GM21825 (cell line): ENCODE measurements around the gene SPSB3.

Experiments
- ATAC-seq: cut with Tn5 transposase; IDR thresholded peaks from one replicate; pipeline ENCODE4 v1.9.1; 2021; ENCODE audit warnings: mild to moderate bottlenecking, moderate library complexity; ENCODE audit not compliant: unreplicated experiment

The SPSB3 gene

DNA sequence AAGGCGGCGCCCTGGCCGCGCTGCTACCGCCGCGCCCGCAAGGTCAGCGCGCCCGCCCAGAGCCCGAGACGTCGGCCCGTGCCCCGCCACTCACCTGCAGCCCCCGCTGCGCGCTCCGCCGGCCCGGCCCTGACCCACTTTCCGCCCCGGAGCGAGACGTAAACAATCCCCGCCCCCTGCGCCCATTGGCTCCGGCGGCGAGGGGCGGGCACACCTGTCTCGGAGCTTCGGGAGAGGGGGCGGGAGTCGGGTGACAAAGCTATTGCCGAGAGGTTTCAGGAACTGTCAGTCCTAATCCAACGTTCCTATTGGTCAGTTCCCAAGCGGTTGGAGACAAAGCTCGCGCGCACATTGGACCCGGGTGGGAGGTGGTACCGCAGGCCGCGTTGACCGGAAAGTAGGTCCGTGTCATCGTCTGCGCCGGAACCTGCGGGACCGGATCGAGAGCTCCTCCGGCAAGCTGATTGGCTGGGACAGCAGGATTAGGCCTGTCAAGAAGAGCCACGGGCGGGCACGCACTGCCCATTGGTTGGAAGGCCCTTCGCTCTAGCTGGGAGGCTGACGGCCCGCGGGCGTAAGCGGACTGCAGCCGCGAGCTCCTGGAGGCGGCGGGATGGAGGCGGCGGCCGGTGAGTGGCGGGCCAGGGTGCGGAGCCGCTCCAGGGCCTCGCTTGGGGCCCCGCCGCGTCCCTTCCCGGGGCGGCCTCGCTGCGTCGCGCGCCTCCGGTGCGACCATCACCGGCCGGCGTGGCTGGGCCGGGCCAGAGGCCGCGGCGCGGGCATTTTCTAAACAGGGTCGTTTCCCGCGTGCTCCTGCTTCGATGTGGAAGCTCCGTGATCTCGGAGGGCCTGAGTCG lies at the start of gene SPSB3, which contains the start of gene NUBP2:
SPSB3 (minus strand) TSS at position 164 of the 857 bp plus-strand sequence. CDS start 1,088 bp downstream, outside the sequence.
NUBP2 (plus strand) TSS at position 553 of the 857 bp plus-strand sequence; CDS start at position 614, 61 bp downstream.
- peak; percentile 74 for ATAC-seq

DNA sequence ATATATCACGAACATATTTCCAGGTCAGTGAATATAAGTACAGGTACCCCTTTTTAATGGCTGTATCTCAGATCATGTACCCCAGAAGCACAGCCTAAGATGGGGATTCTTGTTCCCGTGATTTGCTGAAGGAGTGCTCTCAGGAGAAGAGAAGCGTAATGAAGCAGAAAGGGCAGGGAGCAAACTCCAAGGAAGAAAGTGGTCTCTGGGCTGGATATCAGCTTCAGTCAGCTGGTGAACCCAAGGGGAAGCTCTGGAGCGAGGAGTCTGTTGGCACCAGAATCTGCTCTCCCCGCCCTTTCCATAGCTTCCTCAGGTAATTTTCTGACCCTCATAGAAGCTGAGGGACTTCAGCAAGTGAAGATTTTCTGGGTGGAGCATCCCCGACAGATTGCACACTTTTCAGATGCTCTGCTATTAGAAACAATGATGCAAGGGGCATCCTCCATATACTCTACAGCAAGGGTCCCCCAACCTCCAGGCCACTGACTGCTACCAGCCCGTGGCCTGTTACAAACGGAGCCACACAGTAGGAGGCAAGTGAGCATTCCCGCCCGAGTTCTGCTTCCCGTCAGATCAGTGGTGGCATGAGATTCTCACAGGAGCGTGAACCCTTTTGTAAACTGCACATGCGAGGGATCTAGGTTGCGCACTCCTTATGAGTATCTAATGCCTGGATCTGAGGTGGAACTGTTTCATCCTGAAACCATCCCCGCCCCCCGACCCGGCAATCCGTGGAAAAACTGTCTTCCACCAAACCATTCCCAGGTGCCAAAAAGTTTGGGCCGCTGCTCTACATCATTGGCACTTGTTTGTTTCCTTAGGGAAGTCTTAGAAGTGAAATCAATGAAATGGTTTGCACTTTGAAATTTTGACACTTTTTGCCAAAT lies 49.1 kb upstream of the SPSB3 start:
- no peak for ATAC-seq

DNA sequence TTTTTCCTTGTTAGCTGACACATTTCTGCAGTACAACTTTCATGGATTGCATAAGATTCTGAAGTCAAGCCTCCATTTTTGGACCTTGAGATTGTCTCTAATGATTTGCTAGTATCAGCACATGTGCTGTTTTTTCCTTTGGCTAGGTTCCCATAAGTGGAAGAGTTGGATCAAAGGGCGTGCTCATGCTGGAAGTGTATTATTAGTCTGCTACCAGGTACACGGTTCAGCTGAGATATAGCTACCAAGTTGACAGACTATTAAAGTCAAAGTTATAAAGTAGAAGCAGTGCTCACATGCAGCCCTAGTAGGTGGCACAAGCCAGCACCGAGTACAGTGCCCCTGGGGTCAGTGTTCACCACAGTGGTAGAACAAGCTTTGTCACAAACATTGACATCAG lies 47.8 kb upstream of the SPSB3 start:
- no peak for ATAC-seq

DNA sequence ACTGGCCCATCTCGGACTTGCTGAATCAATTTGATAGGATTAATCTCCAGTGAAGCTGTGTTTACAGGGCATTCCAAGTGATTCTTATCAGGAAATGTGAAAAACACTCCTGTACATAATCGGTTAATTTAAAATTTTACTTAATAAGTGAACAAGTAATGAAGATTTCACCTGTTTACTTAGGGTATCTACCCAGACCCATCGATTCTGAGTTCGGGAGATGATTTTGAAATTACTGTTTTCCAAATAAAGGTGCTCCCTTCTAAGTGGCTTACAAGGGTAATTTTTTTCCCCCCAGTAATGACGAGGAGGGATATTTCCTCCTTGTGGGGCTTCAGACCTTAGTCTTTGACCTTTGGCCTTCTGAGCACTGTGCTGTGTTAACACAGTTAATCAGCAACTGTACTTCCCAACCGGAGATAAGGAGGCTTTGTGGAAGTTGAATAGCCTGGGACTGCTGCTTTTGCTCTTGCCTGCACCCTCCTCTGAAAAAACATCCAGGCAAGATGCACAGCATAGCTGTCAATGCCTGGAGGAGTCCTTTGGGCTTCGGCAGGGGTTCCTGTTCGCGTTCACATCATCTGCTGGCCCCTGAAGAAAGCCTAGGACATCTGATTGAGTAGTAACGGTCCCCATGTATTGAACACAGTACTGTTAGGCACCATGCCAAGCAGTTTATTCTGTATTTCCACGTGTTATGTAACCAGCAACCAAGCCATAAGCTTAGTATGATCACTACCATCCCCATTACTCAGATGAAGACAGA lies 46.5 kb upstream of the SPSB3 start:
- ATAC-seq: no peak

DNA sequence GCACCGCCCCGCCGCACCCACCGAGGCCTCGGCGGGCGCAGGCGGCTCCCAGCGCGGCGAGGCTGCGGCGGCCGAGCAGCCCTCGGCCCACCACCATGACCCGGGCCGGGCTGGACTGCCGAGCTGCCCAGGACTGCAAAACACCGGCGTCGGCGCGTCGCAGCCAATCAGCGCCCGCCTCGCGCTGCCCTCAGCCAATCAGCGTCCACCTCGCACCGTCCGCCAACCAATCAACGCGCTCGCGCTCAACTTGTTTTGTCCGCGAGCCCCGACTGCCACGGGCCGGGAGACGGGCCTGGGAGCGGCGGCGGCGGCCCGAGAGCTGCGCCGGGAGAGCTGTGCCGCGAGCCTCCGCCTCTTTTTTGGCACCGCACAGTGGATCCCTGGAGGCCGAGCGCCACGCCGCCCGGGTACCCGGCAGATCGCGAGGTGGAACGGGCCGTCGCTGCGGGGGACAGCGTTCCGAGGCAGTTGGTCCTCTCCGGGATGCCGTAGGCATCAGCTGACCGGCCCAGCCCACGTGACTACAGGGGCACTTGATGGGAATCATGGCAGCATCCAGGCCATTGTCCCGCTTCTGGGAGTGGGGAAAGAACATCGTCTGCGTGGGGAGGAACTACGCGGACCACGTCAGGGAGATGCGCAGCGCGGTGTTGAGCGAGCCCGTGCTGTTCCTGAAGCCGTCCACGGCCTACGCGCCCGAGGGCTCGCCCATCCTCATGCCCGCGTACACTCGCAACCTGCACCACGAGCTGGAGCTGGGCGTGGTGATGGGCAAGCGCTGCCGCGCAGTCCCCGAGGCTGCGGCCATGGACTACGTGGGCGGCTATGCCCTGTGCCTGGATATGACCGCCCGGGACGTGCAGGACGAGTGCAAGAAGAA lies 44.6 kb upstream of the SPSB3 start, which contains the start of the genes FAHD1 and HAGH:
FAHD1 (plus strand) TSS at position 516 of the 883 bp plus-strand sequence; CDS start at position 549, 33 bp downstream.
HAGH (minus strand) TSS at position 135 of the 883 bp plus-strand sequence; CDS start at position 97, 38 bp downstream.
- peak; percentile 69 for ATAC-seq

DNA sequence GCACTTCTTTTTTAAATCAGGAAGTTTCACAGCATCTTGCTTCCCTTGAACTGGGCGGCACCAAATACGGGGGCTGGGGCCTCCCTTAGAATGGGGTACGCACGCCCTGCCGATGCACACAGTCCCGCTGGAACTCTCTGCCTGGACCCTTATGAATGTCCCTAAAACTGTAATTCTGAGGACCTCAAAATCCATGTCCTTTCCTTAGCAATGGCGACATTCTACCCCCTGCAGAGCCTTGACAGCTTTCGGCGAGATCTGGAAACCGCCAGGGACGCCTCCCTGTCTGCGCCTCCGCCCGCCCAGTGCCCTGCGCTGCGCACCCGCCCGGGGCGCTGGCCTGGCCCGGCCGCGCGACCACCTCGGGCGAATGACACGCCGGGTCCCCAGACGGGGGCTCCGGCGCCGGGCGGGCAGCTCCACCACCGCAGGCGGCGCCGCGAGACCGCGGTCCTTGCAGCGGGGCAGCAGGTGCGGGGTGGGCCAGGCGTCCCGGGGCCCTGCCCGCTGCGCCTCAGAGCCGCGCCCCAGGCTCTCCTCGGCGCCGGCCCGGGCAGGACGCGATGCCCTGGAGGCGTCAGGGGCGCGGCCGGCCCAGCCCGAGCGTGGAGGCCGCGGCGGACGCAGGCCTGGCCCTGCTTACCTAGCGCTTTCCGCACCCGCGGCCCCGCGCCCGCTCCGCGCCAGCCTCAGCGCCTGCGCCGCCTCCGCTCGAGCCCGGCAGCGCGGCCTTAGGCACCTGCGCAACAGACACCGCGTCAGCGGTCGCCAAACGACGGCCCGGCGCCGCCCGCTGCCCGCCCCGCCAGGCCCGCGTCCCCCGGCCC lies 43.7 kb upstream of the SPSB3 start:
- peak; percentile 48 for ATAC-seq

DNA sequence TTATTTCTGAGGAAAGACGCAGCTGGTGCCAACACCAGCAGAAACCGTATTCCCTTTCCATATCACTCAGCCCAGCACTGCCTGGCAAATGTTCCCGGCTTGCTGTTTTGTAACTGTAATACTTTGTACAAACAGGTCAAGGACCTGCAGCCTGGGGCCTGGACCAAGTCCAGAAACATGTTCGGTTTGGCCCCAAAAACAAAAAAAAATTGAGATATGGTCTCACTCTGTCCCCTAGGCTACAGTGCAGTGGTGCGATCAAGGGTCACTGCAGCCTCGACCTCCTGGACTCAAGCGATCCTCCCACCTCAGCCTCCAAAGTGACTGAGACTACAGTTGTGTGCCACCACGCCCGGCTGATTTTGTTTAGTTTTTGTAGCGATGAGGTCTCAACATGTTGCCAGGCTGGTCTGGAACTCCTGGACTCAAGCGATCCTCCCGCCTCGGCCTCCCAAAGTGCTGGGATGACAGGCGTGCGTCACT lies 43.1 kb upstream of the SPSB3 start:
- no peak for ATAC-seq

DNA sequence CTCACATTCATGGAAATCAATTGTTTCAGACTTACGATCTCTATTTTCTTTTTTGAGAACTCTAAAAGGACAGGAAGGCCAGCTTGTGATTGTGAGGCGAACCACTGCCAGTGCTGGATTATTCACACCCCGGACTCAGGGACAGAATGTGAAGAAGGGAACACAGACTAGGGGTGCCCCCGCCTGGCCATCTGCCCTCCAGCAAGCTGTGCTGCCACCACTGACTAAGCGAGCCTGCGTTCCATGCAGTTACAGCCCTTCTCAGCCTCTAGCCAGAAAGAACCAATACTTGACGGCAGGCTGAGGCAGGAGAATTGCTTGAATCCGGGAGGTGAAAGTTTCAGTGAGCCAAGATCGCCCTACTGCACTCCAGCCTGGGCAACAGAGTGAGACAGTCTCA lies 41.5 kb upstream of the SPSB3 start:
- ATAC-seq: no peak

DNA sequence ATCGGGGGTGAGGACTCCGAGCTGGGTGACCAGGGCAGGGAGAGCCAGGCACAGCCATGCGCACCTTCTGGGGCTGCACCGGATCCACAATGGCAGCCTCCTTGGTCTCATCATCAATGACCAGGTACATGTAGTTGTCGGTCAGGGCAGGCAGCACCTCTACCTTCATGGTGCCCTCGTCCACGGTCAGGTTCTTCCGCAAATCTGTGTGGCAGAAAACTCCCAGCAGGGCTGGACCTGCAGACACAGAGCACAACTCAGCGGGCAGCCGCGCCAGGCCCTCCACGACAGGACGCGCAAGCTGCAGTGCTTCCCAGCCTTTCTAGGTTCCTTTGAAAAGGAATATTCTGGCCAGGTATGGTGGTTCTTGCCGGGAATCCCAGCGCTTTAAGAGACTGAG lies 40.4 kb upstream of the SPSB3 start:
- ATAC-seq: no peak

DNA sequence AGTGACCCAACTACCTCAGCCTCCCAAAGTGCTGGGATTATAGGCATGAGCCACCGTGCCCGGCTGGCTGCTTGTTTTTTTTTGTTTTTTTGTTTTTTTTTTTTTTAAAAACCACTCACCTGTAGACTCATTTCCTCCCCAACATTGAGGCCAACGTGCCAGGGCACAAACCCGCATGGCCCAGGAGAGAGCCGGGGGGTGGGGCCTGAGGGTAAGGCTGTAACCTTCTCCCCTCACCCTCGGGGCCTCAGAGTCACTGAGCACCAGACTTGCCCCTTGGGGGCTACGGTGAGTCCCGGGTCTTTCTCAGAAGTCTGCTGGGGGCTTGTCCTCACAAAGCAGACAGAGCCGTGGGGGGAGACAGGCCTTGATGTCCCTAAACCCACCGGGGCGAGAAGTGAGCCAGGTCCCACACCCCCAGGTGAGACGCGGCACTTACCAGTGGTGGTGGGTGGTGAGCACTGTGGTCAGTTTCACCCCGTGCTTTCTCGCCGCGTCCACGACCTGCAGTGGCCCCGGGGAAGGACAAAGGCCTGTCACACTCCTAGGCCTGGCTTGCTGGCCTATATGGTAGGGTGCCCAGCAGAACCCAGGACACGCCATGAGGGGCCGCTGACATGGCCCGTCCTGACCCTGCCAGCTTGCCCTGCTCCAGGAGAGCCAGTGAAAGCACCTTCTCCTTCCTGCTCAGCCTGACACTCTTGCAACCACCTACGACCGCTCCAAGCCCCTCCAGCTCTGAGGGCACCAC lies 39.7 kb upstream of the SPSB3 start:
- ATAC-seq: no peak

DNA sequence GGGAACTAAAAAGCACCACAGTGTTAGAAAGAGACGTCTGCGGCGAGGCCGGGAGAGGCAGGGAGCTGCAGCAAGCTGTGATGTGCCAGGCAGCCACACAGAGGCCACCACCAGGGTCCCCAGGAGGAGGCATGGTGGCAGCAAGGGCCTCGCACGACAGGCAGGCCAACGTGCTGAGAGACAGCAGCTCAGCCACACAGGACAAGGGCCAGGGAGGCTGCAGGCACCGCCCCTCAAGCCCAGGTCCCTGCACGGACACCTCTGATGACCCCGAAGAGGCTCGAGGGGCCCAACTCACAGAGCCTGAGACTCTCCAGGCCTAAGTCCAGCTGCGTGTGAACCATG lies 38.5 kb upstream of the SPSB3 start:
- ATAC-seq: no peak

DNA sequence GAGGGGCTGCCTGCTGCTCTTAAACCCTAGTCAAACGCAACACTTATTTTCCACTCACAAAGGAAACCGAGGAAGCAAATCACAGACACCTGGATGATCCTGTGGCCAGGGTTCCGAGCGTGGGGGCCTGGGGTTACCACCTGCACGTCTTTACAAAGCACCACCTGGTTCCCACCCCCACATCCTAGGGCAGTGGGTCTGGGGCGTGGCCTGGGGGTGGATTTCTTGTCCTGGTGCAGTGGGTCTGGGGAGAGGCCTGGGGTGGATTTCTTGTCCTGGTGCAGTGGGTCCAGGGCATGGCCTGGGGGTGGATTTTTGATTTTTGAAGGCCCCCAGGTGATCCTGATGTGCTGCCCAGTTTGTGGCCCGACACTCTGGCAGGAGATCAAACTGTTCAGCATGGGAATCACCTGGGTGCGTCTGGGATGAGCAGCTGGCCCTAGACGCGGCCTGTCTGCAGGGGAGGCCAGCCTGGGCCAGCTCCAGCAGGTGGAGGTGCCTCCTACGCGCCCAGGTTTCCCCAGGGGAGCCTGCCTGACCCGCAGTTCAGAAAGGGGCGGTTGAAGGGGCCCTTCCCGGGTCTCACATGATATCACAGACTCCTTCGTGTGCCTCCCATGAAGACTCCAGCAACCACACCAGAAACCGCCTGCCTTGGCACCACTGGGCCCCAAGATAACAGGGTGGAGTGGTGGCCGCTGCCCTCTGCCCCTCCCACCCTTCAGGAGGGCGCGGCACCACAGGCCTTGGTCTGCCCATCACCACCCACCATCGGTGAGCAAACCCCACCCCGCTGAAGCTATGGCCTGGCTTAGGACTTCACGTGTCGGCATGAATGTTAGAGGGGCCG lies 38.0 kb upstream of the SPSB3 start:
- no peak for ATAC-seq

DNA sequence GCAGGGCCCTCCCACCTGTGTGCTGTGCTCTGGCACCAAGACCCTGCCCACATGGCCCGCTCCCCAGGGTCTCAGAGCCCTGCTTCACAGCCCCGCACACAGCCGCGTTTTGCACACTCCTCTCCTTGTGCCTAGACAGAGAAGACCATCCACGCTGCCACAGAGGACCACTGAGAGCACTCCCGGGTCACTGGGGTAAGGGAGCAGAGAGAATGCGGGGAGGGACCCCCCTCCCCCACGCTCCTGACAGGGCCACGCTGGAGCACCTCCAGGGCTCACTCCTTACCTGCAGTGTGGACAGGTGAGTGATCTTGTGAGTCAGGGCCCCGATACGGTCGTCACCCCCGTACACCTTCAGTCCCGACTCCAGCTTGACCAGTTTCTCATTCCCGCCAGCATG lies 37.2 kb upstream of the SPSB3 start:
- ATAC-seq: no peak

DNA sequence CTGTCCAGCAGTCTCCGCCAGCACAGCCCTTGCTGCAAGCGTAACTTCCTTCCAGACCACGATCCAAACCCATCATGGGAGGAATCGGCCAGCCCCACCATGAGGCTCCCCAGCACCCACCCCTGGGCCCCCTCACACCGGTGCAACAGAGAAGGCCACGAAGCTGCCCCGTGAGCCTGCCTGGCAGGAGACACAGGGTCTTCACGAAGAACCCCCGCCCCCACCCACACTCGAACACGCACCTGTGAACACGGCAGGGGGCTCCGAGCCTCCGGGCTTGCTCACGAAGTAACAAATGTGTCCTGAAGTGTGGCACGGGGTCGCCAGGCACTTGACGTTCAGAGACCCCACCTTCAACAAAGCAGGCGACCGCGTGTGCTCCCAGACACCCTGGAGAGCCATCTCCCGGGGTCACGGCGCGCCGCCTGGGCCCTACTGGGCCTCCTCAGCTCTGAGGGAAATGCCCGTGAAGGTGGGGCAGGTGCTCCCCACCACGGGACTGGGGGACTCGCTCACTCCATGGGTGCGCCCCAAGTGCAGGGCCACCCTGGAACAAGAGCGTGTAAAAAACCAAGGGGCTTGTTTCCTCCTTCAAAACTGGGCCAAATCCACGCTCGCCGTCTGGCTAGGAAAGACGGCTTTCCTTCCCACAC lies 36.6 kb upstream of the SPSB3 start:
- no peak for ATAC-seq

DNA sequence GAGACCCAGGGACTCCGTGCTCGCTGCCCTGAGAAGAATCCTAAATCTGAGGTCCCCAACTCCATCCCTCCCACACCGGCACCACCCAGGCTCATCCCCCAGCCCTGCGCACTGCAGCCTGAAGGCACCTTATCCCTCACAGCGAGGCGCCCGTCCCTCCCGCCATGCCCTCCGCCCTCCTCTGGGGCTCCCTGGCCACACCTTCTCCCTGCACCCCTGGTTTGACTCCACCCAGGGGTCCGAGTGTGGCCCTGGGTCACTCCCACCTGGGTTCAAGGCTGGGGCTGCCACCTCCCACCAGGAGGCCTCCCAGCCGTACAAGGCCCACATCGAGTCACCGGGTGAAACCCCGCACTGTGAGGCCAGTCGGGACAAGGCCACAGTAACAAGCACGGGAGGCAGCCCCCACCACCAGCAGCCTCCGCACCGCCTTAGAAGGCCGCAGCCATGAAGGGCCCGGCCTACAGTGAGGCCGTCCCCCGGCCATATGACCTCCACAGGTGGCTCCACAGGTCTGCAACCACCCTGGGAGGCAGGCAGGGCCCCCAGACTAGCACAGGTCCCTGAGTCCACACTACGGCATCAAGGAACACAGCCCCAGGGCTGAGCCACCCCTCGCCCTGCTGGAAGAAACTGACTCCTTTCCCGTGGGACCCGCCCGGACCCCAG lies 36.0 kb upstream of the SPSB3 start:
- ATAC-seq: no peak

DNA sequence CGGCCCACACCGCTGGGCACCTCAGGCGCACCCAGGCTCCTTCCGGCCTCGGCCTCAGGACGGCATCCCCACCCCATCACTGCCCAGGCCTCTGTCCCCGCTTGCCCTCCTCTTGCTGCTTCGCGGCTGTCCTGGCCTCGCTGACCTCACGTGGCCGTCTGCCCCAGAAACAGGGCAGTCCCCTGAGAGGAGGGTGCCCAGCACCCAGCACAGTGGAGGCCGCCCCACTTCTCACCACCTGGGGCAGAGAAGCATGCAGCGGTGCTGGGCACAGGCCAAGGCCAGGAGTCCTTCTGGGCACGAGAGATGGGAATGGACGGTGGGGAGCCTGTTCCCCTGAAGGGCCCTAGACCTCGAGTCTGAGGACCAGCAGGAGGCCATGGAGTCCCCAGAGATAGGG lies 35.3 kb upstream of the SPSB3 start:
- ATAC-seq: no peak
